GM21786 (cell line): ENCODE results near the gene CLIC5.

Source experiments
- ATAC-seq: cut with Tn5 transposase; IDR thresholded peaks from one replicate; pipeline ENCODE4 v1.9.1; 2021; ENCODE audit not compliant: unreplicated experiment

CLIC5 gene

DNA sequence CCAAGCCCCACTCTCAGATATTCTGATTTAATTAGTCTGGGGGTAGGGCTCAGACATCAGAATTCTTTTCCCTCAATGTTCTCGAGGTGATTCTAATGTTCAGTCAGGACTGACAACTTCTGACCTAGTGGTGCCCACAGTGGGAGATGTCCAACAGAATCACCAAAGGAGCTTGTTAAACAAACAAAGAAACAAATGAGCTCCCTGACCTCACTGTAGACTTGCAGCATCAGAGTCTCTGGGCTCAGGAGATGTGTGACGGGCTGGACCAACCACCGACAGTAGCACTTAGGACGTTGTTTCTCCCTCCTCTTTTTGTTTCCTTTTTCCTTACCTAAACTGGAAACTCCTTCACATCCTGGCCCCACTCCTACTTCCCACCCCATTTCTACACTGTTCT, 49.3 kb downstream of the CLIC5 start:
- ATAC-seq: no peak

- ATAC-seq: no peak
Observed at GRCh38 chr6:45965792-45966191, 49.9 kb downstream of the CLIC5 start.

- no peak for ATAC-seq
Observed at GRCh38 chr6:45965007-45965406, 50.7 kb downstream of the CLIC5 start.

GRCh38 chr6:45964300-45964699, 51.4 kb downstream of the CLIC5 start:
- no peak for ATAC-seq

DNA sequence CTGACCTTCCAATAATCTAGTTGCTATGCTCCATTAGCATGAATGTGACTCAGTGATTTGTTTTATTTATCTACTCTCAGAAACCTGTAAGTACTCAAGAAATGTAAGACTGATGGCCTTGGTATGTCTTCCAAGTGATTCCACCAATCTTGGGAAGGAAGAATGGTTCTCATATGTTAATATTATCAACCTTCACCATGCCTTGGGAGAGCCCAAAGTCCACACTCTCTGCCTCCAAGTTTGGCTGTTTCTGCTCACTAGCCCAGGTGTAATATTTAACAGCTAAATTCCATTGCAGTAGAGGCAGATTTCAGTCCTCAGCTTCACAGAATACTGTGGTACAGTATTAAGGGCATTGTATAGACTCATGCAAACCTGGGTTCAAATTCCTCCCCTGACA, 51.8 kb downstream of the CLIC5 start:
- ATAC-seq: no peak

DNA sequence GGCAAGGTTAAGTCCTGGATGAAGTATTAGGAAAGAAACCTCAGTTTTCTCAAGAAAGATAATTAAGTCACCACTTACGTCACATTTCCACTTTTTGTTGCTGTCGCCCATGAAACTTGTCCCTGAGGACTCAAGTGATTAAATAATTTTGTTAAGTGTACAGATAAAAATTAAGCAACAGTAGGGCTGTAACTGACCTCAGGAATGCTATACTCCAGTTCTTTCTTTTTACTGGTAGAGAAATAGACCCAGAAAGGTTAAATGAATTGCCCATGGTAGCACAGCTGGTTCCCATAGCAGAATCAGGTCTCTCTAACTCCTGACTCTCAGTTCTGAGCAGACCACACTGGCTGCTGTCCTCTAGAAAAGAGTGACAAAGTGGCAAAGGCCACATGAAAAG, 54.5 kb downstream of the CLIC5 start:
- no peak for ATAC-seq

DNA sequence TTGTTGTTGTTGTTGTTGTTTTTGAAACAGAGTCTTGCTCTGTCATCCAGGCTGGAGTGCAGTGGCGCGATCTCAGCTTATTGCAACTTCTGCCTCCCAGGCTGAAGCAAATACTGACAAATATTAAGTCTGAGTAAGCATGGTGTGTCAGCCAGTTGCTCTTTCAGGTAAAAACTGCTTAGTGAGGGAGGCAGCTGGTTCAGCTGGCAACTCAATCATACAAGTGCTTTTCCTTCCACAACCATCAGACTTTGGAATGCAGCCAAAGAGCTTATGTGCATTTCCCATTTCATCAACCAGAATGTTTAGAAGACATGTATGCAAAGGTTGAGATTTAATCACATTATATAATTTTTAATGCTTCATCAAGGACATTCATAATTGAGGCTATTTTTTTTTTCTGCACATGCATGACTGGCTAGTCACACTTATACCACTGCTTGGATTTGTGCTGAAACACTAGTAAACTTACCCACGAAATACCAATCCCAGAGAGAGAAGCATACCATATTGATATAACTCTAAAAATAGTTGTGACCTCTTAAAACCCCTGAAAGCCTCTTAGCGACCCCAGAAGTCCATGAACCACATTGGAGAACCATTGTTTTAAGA, 56.0 kb downstream of the CLIC5 start:
- ATAC-seq: no peak

DNA sequence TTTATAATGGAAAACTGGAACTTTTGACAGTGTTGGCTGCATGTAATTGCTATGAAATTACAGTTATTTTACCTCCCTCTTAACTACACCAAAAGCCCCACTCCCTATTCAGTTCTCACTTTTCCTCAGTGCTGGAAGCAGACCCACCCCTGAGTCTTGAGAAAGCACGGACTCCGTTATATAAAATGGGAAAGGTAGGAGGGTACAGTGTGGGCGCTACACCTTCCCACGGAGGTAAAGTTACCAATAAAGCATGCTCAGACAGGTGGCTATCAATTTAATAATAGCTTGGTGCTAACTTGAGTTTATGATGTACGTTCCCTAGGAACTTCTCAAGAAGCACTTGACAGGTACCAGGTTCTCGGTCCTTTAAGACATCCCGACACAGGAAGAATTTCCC, 59.0 kb downstream of the CLIC5 start:
- no peak for ATAC-seq

- no peak for ATAC-seq
Observed at GRCh38 chr6:45956176-45956575, 59.5 kb downstream of the CLIC5 start.

- no peak for ATAC-seq
Observed at GRCh38 chr6:45955597-45955996, 60.1 kb downstream of the CLIC5 start.

DNA sequence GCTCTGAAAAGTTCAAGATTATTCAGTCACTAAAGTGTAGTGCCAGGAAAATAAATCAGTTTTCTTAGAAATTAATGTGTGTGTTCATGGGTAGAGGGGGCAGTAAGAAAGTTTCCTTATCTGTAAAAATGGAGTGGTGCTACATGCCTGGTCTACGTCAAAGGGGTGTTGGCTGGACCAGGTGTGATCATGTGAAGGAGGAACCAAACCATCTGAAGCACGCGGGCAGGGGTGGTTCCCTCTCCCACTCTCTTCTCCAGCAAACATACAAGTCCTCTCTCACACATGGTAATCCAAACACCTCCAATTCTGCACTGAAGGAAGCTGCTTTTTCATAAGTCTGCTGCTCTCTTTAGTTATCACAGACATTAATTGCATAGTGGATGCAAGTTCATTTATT, 63.1 kb downstream of the CLIC5 start:
- no peak for ATAC-seq

- no peak for ATAC-seq
Observed at GRCh38 chr6:45952168-45952529, 63.5 kb downstream of the CLIC5 start.

DNA sequence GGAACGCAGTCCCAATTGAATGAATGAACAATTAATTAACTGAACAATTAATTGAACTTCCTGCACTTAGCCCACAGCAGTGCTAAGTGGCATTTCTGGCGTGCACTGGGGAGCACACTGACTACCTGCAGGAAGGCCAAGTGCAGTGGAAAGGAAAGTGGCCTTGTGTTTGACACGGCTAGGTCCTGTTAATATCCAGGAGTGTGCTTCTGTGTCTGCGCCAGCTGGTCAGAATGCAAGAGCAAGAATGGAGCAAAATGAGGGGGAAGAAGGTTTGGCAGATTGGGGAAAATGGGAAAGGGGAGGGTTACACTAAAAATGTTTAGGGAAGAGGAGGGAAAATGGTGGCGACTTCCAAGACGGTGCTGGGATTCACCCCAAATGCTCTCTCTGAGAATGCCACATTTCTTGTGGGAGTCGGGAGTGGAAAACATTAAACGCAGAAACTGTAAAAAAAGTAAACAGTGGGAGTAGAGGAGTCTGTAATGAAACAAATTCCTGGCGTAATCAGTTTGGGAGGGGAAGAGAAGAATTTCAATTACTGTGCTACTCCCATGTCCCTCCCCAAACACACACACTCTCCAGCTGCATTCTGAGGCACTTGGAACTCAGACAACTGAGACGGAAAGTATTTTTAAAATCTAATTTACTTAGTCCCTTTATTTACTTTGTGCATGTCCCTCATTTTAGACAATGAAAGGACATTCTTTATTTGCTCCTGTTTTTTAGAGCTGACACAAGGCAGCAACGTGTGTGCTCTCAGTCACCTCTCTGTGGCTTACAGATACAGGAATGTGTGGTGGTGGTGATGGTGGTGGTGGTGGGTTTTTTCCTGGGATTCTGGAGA, 64.1 kb downstream of the CLIC5 start:
- ATAC-seq: no peak

- ATAC-seq: no peak
Observed at GRCh38 chr6:45949256-45949655, 66.4 kb downstream of the CLIC5 start.

DNA sequence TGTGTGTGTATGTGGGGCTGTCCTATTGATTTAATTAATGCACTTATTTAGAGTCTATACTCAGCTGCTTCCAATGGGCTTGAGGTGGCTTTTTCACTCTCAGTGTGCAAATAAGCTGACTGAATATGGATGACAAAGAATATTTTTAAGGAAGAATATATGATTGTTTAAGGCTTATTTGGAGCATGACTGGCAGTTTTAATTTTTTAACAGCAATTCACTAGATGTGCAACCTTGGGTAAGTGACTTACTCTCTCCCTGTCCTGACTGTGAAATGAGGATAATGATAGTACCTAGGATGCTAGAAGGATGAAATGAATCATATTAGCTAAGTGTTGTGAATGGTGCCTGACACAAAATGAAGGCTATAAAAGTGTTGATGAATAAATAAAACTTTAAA, 67.9 kb downstream of the CLIC5 start:
- no peak for ATAC-seq

DNA sequence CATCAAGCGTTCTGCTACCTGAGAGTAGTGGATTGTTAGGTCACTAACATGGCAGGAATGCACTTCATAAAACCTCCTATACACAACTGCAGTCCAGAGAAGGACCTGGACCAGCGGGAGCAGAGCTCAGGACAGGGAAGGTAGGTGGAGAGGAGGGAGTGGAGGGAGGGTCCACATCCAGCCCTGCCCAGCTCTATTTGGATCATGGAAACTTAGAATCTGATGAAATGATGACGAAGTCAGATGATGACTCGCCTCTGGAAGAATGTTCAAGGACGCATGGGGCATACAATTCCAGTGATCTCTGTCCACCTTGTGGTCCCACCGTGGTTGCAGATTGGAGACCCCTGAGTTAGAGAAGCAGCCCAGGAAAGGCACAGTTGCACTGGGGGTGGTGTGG, 68.8 kb downstream of the CLIC5 start:
- ATAC-seq: no peak

DNA sequence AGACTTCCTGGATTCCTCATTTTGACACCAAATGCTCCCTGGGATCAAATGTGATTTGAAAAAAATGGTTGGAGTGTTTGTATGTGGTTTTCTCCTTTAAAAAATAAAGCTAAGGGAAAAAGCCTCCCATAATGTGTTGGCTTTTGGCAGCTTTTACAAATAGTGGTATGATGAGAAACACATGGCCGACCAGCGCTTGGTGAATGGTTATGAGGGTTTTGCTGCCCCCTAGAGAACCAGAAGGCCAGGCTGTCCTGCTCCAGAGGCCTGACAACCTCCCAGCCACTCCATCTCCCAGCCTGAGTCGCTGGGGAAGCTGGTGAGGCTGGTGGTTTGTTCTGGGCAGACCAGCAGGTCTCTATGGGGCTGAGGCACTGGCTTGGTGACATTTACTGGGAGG, 69.3 kb downstream of the CLIC5 start:
- no peak for ATAC-seq

DNA sequence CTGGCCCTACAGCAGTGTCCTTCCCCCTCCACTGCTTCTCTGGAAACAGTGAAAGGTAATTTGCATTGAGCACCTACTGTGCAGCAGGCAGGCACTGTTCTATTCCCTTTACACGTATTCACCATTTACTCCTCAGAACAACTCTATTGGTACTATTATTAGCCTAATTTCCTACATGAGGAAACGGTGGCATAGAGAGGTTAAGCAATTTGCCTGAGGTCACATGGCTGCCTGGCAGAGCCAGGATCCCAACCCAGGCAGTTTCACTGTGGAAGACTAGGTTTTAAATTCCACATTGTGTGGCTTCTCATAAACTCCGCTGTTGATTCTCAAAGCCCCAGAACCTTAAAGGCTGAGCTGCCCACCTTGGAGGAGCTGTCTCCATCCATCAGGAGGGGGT, 72.7 kb downstream of the CLIC5 start:
- ATAC-seq: no peak

DNA sequence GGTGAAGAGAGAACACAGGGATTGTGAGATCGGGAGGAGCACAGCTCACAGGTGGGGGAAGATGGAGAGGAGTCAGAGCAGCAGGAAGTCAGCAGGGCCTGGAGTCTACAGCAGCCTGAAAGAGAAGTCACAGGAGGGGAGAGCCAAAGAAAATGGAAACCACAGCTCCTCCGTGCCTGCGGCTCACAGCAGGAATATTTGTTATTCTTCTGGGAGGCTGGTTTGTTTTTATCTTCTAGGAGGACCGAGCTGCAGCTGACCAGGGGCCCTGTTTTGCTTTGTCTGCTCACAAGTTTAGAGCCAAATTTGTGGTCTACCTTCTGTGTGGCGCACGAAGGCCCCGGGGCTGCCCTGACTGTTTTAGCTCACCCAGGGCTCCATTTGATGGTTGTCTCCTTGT, 81.8 kb downstream of the CLIC5 start:
- ATAC-seq: no peak

DNA sequence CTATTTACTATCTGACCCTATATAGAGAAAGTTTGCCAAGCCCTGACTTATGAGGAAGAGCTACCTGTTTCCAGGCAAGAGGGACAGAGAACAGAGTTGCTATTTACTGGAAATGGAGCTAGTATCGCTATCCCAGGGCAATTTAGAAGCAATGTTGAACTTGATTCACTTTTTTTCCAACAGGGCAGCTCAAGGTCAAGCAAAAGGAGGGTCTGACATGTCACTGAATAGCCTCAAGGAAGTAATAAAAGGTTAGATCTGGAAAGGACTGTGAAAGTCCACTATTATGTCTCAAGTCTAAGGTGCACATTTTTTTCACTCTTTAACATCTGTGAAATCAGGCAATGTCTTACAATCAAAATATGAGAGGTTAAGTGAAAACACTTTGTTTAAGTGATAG, 84.4 kb downstream of the CLIC5 start:
- ATAC-seq: no peak

DNA sequence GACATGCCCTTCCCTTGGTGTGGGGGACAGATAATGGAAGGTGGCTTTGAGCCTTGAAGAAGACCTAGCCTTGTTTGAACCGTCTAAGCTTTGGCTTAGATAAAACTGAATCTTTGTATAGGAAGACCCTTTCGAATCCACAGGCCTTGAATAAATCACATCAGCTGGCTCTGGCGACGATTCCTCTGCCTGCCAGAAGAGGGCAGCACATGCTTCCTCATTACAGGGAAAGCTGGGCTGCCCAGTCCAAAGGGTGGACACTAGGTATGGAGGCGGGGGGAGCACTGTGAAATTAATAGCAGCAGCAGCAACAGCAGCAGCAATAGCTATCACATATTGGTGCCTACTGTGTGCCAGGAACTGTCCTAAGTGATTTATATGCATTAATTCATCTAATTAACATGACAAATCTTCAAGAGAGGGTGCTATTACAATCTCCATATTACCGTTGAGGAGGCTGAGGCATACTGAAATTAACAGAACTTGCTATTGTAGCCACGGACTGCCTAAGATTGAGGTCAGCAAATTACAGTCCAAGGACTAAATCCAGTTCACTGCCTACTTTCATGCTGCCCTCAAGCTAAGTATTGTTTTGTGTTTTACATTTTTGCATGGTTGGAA, 85.1 kb downstream of the CLIC5 start:
- no peak for ATAC-seq
